GM21360 (cell line): ENCODE data around the gene AMZ1.
"Not testable (repeated sequence)": the region's sequence is repeated elsewhere in the genome, so short reads cannot be mapped to it uniquely, and the experiment has no call there.

Experiments used
- ATAC-seq: cut with Tn5 transposase; IDR thresholded peaks from one replicate; pipeline ENCODE4 v1.9.1; 2021; ENCODE audit warnings: mild to moderate bottlenecking, moderate library complexity; ENCODE audit not compliant: unreplicated experiment

AMZ1 gene

GRCh38 chr7:2666588-2667250 lies 21.3 kb upstream of the AMZ1 start:
- no peak for ATAC-seq

GRCh38 chr7:2667843-2668242 lies 20.2 kb upstream of the AMZ1 start:
- no peak for ATAC-seq

GRCh38 chr7:2668401-2668800 lies 19.6 kb upstream of the AMZ1 start:
- no peak for ATAC-seq

GRCh38 chr7:2670171-2670570 lies 17.8 kb upstream of the AMZ1 start:
- no peak for ATAC-seq

GRCh38 chr7:2670720-2671391 lies 17.1 kb upstream of the AMZ1 start:
- ATAC-seq = no peak

- not testable (repeated sequence) for ATAC-seq
Observed at GRCh38 chr7:2673214-2673613, 14.8 kb upstream of the AMZ1 start.

GRCh38 chr7:2673934-2674333 lies 14.1 kb upstream of the AMZ1 start:
- no peak for ATAC-seq

- ATAC-seq = no peak
Observed at GRCh38 chr7:2675256-2675764, 12.7 kb upstream of the AMZ1 start.

GRCh38 chr7:2676576-2676975 lies 11.4 kb upstream of the AMZ1 start:
- ATAC-seq = not testable (repeated sequence)

- not testable (repeated sequence) for ATAC-seq
Observed at GRCh38 chr7:2678454-2678853, 9.5 kb upstream of the AMZ1 start.

GRCh38 chr7:2679135-2680127 lies 8.6 kb upstream of the AMZ1 start:
- ATAC-seq = not testable (repeated sequence)

- no peak for ATAC-seq
Observed at GRCh38 chr7:2680256-2680655, 7.7 kb upstream of the AMZ1 start.

GRCh38 chr7:2680792-2681490 lies 7.1 kb upstream of the AMZ1 start:
- no peak for ATAC-seq

- ATAC-seq = no peak
Observed at GRCh38 chr7:2681929-2682799, 5.8 kb upstream of the AMZ1 start.

GRCh38 chr7:2684501-2684900 lies 3.5 kb upstream of the AMZ1 start:
- no peak for ATAC-seq

- ATAC-seq = no peak
Observed at GRCh38 chr7:2686101-2686500, 1.9 kb upstream of the AMZ1 start.

- no peak for ATAC-seq
Observed at GRCh38 chr7:2687338-2687869, 598 bp upstream of the AMZ1 start.

- peak; percentile 80 for ATAC-seq
Observed at GRCh38 chr7:2688409-2689342, 674 bp downstream of the AMZ1 start.
